Fibroblast of the conjunctiva (primary cell): Measurements from ENCODE around the gene CD4.
"Not testable (repeated sequence)": the region's sequence is repeated elsewhere in the genome, so short reads cannot be mapped to it uniquely, and the experiment has no call there.

ENCODE experiments used
- DNase-seq: peaks from one replicate; pipeline ENCODE4 v3.0.0-alpha.2; 2010; ENCODE audit warnings: low read depth

Gene CD4

DNA sequence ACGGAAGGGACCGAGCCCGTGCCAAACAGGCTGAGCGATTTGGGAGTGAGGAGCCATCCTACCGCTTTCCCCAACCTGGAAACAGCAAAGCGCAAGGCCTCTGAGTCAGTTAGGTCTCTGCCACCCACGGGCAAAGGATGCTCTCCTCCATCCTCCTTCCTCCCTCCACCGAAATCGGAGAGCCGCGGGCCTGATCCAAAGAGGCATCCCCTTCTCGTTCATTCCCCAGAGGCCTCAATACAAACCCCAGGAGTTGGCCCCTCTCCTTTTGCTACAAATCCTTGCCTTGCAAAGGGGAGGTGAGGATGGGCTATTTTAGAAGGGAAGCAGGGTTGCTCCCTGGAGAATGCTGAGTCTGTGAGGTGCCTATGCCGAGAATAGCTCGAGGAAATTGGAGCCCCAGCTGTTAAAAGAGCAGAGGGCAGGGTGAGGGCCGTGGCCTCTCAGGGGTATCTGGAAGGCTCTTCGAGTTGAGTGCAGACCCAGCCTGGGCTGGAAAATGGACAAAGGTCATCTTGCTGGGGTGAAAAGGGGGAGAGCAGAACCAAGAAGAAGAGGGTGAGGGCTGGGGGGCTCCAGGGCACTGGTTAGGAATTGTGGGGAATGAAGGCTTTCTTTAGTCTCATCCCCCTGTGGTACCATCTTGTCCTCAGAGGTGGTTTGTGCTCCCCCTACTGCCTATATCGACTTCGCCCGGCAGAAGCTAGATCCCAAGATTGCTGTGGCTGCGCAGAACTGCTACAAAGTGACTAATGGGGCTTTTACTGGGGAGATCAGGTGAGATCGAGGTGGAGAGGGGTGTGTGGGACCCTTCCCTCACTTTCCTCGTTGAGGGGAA lies 79.1 kb downstream of the CD4 start:
- DNase-seq = no peak

DNA sequence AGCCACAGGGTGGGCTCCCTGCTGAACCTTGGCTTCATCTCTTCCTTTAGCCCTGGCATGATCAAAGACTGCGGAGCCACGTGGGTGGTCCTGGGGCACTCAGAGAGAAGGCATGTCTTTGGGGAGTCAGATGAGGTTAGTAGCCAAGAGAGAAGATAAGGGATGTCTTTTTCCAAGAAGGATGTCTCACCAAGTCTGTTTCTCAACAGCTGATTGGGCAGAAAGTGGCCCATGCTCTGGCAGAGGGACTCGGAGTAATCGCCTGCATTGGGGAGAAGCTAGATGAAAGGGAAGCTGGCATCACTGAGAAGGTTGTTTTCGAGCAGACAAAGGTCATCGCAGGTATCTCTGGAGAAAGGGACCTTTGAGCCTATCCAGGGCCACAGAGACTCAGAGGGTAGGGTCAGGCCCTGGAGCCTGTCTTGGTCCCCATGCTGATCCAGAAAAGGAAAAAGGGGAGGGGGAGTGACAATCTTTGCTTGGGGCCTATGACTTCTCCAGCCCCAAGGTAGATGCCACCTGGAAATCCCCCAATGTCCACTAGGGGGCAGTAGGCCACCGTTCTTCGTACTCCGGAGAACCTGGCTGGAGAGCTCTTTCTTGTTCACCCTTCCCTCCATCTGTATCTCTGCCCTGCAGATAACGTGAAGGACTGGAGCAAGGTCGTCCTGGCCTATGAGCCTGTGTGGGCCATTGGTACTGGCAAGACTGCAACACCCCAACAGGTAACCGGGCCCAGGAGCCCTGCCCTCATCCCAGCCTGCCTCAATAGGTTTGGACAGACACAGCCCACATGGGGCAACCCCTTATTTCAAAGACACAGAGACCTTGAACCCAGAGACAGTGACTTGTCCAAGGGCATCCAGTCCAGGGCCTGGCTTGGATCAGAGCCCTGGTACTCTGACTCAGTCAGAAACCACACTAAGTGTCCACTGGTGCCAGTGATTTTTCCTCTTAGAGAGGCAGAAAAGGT lies 80.0 kb downstream of the CD4 start:
- DNase-seq = no peak

DNA sequence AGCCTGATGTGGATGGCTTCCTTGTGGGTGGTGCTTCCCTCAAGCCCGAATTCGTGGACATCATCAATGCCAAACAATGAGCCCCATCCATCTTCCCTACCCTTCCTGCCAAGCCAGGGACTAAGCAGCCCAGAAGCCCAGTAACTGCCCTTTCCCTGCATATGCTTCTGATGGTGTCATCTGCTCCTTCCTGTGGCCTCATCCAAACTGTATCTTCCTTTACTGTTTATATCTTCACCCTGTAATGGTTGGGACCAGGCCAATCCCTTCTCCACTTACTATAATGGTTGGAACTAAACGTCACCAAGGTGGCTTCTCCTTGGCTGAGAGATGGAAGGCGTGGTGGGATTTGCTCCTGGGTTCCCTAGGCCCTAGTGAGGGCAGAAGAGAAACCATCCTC lies 81.0 kb downstream of the CD4 start:
- DNase-seq = not testable (repeated sequence)
